ENCODE results near the gene SARM1.

SARM1 gene

GRCh38 chr17:28342313-28342712 is 29.2 kb upstream of the SARM1 start:
- DNase-seq = no peak

- no peak for DNase-seq
These were observed 28.0 kb upstream of the SARM1 start for GRCh38 chr17:28343491-28343932.

DNA sequence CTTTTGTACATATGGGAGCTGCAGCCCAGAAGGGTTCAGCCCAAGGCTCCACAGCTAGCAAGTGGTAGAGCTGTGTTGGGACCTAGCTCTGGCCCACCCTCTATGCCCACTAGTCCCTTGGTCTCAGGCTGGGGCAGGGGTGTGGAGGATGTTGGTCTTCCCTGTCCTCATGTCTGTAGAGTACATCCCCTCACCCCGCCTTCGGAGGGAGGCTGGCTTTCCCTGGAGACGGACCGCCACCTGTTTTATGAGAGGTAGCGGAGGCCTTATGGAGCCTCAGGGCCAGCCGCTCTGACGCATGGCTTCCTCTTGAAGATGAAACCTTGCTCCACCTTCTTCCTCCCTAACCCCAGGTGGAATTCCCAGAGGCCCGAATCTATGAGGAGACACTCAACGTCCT is 27.5 kb upstream of the SARM1 start:
- DNase-seq = no peak

- no peak for DNase-seq
These were observed 27.0 kb upstream of the SARM1 start for GRCh38 chr17:28344435-28344901.

GRCh38 chr17:28345419-28346198 is 25.9 kb upstream of the SARM1 start:
- no peak for DNase-seq

- no peak for DNase-seq
These were observed 25.3 kb upstream of the SARM1 start for GRCh38 chr17:28346199-28346580.

- no peak for DNase-seq
These were observed 24.7 kb upstream of the SARM1 start for GRCh38 chr17:28346746-28347246.

GRCh38 chr17:28347261-28347891 is 24.1 kb upstream of the SARM1 start:
- DNase-seq = no peak

DNA sequence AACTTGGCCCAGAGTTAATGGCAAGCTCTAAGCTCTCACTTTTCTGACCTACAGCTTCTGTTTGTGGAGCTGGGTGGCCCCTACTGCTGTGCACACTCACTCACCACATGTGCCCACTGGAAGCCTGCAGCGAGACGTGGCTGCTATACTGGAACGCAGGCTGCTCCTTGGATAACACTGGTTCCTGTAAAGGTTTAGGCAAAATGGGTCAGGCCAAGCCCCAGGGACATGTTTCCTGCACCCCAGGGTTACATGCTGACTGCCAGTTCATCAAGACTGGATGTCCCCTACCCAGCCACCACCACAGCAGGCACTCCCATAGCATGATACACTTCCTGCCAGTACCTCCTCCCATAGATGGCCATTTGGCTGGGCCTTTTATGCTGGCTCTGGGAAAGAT is 22.5 kb upstream of the SARM1 start:
- no peak for DNase-seq

- DNase-seq = no peak
These were observed 21.2 kb upstream of the SARM1 start for GRCh38 chr17:28350271-28350670.

- peak; percentile 96 for DNase-seq
These were observed 14.2 kb upstream of the SARM1 start, which contains the start of gene POLDIP2 for GRCh38 chr17:28357061-28357900. POLDIP2 (minus strand) TSS chr17:28357527; CDS start chr17:28357448, 79 bp downstream.

DNA sequence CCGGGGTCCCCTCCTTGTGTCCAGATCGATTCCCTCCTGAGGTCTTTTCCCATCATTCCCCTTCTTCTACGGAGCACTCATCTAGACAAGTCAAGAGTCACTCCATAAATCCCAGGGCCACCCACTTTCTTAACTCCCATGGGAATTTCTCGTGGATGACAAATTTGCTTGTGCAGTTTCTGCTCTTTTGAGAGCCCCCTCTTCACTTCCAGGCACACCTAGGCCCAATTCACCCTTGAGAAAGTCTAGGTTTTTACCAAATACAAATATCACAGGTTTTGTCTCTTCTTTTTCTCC is 13.6 kb upstream of the SARM1 start:
- DNase-seq = no peak

GRCh38 chr17:28363186-28363585 is 8.3 kb upstream of the SARM1 start:
- no peak for DNase-seq

- DNase-seq = no peak
These were observed 7.5 kb upstream of the SARM1 start for GRCh38 chr17:28363776-28364650.

GRCh38 chr17:28364665-28365363 is 6.7 kb upstream of the SARM1 start, which contains the start of gene SEBOX:
SEBOX (minus strand) TSS chr17:28365199; CDS start chr17:28365151, 48 bp downstream.
- DNase-seq = no peak

- no peak for DNase-seq
These were observed 6.0 kb upstream of the SARM1 start for GRCh38 chr17:28365487-28365886.

GRCh38 chr17:28366605-28367004 is 4.9 kb upstream of the SARM1 start:
- DNase-seq = no peak

DNA sequence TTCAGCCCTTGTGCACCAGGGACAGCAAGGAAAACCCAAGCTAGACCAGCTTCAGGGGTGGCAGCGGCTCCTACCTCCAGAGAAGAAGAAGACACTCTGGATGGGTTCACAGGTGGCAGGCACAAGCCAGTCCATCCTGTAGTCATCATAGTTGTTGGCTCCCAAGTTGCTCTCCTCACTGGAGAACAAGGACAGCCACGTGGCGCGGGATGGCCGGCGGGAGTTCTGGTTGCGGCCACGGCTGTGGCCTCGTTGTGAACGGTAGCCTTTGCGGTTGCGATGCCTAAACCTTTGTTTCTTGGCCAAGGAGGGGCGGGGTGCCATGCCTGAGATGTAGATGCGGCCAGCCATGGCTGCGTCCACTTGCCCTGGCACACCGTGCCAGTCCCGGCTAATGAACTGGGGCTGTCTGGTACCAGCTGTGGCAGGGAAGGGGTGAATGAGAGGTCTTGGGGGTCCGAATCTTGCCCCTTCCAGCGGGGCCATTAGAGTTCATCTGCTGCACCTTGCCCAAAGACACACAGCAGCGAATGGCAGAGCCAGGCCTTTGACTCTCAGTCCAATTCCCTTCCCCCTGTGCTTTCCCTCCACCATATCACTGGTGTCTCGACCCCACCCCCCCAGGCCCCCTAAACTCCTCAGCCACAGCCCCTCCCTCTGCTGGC is 3.7 kb upstream of the SARM1 start:
- no peak for DNase-seq

DNA sequence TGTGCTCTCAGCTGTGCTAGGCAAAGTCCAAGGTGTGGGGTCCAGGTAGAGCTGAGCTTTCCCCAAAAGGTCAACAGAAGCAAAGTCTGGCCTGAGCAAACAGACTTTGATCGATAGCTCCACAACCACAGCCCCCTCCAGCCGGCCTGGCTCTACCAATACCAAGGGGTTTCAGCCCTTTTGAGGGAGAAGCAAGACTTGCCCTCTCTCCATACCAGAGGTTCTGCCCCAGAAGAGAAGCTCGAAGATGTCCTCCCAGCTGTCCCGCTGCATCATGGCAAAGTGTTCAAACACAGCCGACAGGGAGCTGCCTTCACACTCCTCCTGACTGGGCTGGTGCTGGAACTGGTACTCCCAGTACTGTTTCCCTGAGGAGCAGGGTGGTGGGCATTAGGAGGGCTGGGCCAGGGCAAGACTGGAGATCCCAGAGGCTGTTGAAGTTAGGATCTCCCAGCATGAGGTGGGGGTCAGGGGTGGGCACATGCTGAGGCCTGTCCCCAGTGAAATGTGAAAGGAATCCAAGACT is 3.1 kb upstream of the SARM1 start:
- DNase-seq = no peak

DNA sequence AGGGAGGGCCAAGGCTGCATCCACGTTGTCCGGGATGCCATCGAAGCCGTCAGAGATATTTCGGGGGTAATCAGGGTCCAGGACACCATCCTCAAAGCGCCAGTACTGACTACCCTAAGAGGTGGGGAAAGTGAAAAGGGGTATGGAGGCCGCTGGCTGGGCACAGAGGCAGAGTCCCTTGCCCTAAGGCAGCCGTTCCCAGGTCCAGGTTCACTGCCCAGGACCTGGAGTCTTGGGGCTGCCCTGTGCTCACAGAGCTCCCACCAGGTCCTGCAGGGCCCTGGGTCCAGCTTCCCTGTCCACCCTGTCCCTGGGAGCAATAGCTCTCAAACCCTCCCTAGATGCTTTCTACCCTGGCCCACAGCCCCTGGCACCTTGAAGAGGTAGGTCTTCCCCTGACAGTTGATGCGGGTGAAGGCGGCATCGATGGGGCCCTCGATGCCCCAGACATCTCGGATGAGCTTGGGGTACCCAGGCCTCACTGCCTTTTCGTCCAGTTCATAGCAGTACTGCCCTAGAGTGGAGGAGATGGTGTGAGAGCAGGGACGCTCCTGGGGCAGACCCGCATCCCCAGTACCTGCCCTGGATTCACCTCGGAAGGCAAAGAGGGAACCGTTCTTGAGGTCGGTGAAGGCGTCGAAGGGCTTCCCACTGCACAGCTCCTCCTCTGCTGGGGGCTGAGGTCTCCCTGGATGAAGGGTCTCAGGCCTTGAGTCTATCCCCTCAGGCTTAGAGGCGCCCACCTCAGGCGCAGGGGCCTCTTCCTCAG is 2.4 kb upstream of the SARM1 start:
- DNase-seq = no peak
